GM19397 (cell line): ENCODE measurements around the gene ZNF462.
"Not testable (repeated sequence)": the region's sequence is repeated elsewhere in the genome, so short reads cannot be mapped to it uniquely, and the experiment has no call there.

Source experiments
- ATAC-seq: cut with Tn5 transposase; IDR thresholded peaks from one replicate; pipeline ENCODE4 v1.9.1; 2021; ENCODE audit warnings: mild to moderate bottlenecking, moderate library complexity; ENCODE audit not compliant: unreplicated experiment

The ZNF462 gene

GRCh38 chr9:106862821-106863720 lies at the start of gene ZNF462:
Gene ZNF462, plus strand, starts transcription at chr9:106863166. Its CDS starts 60,218 bp downstream, at chr9:106923384.
- ATAC-seq: no peak

GRCh38 chr9:106816524-106816923 lies 46.4 kb upstream of the ZNF462 start:
- no peak for ATAC-seq

GRCh38 chr9:106818034-106818433 lies 44.9 kb upstream of the ZNF462 start:
- ATAC-seq: no peak

GRCh38 chr9:106820866-106821265 lies 42.1 kb upstream of the ZNF462 start:
- no peak for ATAC-seq

GRCh38 chr9:106828070-106828469 lies 34.9 kb upstream of the ZNF462 start:
- no peak for ATAC-seq

GRCh38 chr9:106828965-106829364 lies 34.0 kb upstream of the ZNF462 start:
- ATAC-seq: no peak

GRCh38 chr9:106829666-106830408 lies 33.1 kb upstream of the ZNF462 start:
- ATAC-seq: no peak

GRCh38 chr9:106830527-106831150 lies 32.3 kb upstream of the ZNF462 start:
- ATAC-seq: no peak

- no peak for ATAC-seq
Measured at GRCh38 chr9:106834888-106835287, 28.1 kb upstream of the ZNF462 start.

GRCh38 chr9:106835840-106836239 lies 27.1 kb upstream of the ZNF462 start:
- ATAC-seq: no peak

GRCh38 chr9:106843371-106843770 lies 19.6 kb upstream of the ZNF462 start:
- no peak for ATAC-seq

- no peak for ATAC-seq
Measured at GRCh38 chr9:106846307-106846706, 16.7 kb upstream of the ZNF462 start.

GRCh38 chr9:106846857-106847256 lies 16.1 kb upstream of the ZNF462 start:
- ATAC-seq: no peak

GRCh38 chr9:106851640-106852039 lies 11.3 kb upstream of the ZNF462 start:
- not testable (repeated sequence) for ATAC-seq

GRCh38 chr9:106857811-106858470 lies 5.0 kb upstream of the ZNF462 start:
- ATAC-seq: no peak

- no peak for ATAC-seq
Measured at GRCh38 chr9:106859957-106860720, 2.8 kb upstream of the ZNF462 start.

GRCh38 chr9:106860721-106861639 lies 2.0 kb upstream of the ZNF462 start:
- no peak for ATAC-seq

GRCh38 chr9:106861640-106862109 lies 1.3 kb upstream of the ZNF462 start:
- ATAC-seq: no peak
